HepG2 (cell line): ENCODE measurements around the gene MBD2. TPM values are rescaled to one million over a fixed set of nuclear protein-coding genes. Genes with fewer than 3 reads are reported as not detected.

Experiments
- ARNTL ChIP-seq: sonication (generic); formaldehyde crosslinking; IDR thresholded peaks from 2 replicates; pipeline ENCODE4 v1.4.0; 2020; ENCODE audit warnings: mild to moderate bottlenecking, missing genetic modification reagents
- LCORL ChIP-seq, 2 experiments: fragments of 450-650 bp in 1 of 2; sonication (generic) in 1 of 2; formaldehyde crosslinking in 1 of 2; IDR thresholded peaks; 2 replicates each; pipeline versions ENCODE4 v1.5.0 to v1.6.1; 2017 to 2020; ENCODE audit warnings: antibody characterized with exemption in 1 of 2, missing genetic modification reagents in 1 of 2
- SIN3A ChIP-seq: IDR thresholded peaks from 2 replicates; pipeline ENCODE4 v1.6.1; 2011; ENCODE audit warnings: low read depth, mild to moderate bottlenecking, control low read depth, low read length, borderline replicate concordance
- YY1 ChIP-seq: IDR thresholded peaks from 2 replicates; pipeline ENCODE4 v1.6.1; 2011; ENCODE audit warnings: low read length, low read depth, moderate library complexity, mild to moderate bottlenecking; ENCODE audit not compliant: insufficient read depth, insufficient replicate concordance
- ZC3H4 ChIP-seq: sonication (generic); formaldehyde crosslinking; IDR thresholded peaks from 2 replicates; pipeline ENCODE4 v1.4.0; 2020; ENCODE audit warnings: missing genetic modification reagents, borderline replicate concordance
- ZNF543 ChIP-seq: sonication (generic); formaldehyde crosslinking; IDR thresholded peaks from 2 replicates; pipeline ENCODE4 v1.4.0; 2020; ENCODE audit warnings: mild to moderate bottlenecking, missing genetic modification reagents
- ZZZ3 ChIP-seq: sonication (generic); formaldehyde crosslinking; IDR thresholded peaks from 2 replicates; pipeline ENCODE4 v1.4.0; 2020; ENCODE audit warnings: missing genetic modification reagents, mild to moderate bottlenecking, borderline replicate concordance
- polyA plus RNA-seq, 8 experiments: library from polyadenylated mRNA; depleted of rRNA in 3 of 8; stranded (reverse) in 7 of 8; unstranded in 1 of 8; fragments of >200 nt; fragmentation: Illumina TruSeq in 4 of 8; extraction: Trizol in 4 of 8; gene quantifications; 2 replicates each; pipeline versions ENCODE4 v1.2.1 to v1.2.3, GENCODE V29; 2011 to 2016; ENCODE audit warnings: low read depth in 4 of 8, missing spikeins in 1 of 8, mixed read lengths in 1 of 8; ENCODE audit not compliant: insufficient read depth in 1 of 8
- total RNA-seq, 5 experiments: library from RNA; depleted of rRNA; stranded (reverse); fragments of >200 nt; fragmentation: Illumina TruSeq; extraction: Trizol; gene quantifications; 2 replicates each; pipeline ENCODE4 v1.2.3, GENCODE V29; 2016; ENCODE audit warnings: low read depth in 1 of 5
- TF ChIP-seq, protein P1 (sequence below): sonication (generic); formaldehyde crosslinking; IDR thresholded peaks from 2 replicates; pipeline ENCODE4 v1.4.0; 2020; ENCODE audit warnings: missing genetic modification reagents
- TF ChIP-seq, protein P2 (sequence below): sonication (generic); formaldehyde crosslinking; IDR thresholded peaks from 2 replicates; pipeline ENCODE4 v1.4.0; 2020; ENCODE audit warnings: missing genetic modification reagents
- TF ChIP-seq, protein P3 (sequence below): IDR thresholded peaks from 2 replicates; pipeline ENCODE4 v1.6.1; 2016; ENCODE audit warnings: missing biosample characterization, missing genetic modification reagents, low read depth
- TF ChIP-seq, protein P4 (sequence below): IDR thresholded peaks from 2 replicates; pipeline ENCODE4 v1.4.0; 2020; ENCODE audit warnings: mild to moderate bottlenecking, missing genetic modification reagents

The MBD2 gene
- total and polyA plus RNA-seq, 2 of the 13 experiments (the other 11 are each of a cell fraction or from before 2014, with no cell fraction given), result 19.1 to 38.5 TPM

DNA sequence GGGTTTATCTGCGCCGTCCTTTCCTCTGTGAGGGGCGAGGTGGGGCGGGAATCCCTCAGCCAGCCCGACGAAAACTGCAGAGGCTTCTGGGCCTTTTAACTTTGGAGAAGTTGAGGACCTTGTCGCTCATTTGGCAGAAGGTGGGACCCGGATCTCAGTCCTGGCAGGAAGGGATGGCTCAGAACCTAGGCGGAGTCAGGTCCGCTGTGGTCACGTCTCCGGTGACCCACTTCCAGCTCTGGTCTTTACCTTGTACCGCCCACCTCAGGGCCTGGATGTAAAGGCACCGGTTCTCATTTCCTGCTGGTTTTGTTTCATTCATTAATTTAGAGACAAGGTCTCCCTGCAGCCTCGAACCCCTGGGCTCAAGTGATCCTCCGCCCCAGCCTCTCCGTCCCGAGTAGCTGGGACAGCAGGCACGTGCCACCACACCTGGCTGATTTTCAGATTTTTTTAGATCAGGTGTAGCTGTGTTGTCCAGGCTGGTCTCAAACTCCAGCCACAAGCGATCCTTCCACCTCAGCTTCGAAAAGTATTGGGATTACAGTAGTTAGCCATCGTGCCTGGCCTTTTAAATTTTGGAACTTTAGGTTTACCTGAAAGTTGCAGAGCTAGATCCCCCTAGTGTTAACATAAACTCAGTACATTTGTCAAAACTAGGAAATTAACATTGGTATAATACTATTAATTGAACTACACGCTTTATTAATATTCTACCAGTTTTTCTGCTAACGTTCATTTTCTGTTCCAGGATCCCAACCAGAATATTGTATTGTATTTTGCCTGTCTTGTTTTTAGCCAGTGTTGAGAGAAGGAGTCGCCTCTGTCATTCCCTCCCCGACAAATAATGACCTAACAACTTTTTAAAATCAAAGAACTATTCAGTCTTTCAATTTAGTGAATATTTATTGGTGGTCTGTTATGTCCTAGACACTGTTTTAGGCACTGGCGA is 45.7 kb upstream of the MBD2 start (continued):
- TF ChIP-seq, protein P1, sequence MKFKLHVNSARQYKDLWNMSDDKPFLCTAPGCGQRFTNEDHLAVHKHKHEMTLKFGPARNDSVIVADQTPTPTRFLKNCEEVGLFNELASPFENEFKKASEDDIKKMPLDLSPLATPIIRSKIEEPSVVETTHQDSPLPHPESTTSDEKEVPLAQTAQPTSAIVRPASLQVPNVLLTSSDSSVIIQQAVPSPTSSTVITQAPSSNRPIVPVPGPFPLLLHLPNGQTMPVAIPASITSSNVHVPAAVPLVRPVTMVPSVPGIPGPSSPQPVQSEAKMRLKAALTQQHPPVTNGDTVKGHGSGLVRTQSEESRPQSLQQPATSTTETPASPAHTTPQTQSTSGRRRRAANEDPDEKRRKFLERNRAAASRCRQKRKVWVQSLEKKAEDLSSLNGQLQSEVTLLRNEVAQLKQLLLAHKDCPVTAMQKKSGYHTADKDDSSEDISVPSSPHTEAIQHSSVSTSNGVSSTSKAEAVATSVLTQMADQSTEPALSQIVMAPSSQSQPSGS (CRISPR knock-in tag), result no peak
- TF ChIP-seq SIN3A (peak; percentile 42; the same call in 1 of the 2 replicates), ARNTL (CRISPR knock-in tag) (peak; percentile 59; the same call in 1 of the 2 replicates), YY1 (no peak), ZZZ3 (CRISPR knock-in tag) (0 out of 2 replicates have a peak, but pooled peaks have one; percentile 47), LCORL (IDR thresholded peaks at IDR 0.05) (no peak), LCORL (CRISPR knock-in tag; IDR thresholded peaks at IDR 0.05) (peak; percentile 57; the same call in 1 of the 2 replicates), ZNF543 (CRISPR knock-in tag) (peak; percentile 41; the same call in 1 of the 2 replicates), ZC3H4 (CRISPR knock-in tag) (0 out of 2 replicates have a peak, but pooled peaks have one; percentile 27)
- TF ChIP-seq, protein P2, sequence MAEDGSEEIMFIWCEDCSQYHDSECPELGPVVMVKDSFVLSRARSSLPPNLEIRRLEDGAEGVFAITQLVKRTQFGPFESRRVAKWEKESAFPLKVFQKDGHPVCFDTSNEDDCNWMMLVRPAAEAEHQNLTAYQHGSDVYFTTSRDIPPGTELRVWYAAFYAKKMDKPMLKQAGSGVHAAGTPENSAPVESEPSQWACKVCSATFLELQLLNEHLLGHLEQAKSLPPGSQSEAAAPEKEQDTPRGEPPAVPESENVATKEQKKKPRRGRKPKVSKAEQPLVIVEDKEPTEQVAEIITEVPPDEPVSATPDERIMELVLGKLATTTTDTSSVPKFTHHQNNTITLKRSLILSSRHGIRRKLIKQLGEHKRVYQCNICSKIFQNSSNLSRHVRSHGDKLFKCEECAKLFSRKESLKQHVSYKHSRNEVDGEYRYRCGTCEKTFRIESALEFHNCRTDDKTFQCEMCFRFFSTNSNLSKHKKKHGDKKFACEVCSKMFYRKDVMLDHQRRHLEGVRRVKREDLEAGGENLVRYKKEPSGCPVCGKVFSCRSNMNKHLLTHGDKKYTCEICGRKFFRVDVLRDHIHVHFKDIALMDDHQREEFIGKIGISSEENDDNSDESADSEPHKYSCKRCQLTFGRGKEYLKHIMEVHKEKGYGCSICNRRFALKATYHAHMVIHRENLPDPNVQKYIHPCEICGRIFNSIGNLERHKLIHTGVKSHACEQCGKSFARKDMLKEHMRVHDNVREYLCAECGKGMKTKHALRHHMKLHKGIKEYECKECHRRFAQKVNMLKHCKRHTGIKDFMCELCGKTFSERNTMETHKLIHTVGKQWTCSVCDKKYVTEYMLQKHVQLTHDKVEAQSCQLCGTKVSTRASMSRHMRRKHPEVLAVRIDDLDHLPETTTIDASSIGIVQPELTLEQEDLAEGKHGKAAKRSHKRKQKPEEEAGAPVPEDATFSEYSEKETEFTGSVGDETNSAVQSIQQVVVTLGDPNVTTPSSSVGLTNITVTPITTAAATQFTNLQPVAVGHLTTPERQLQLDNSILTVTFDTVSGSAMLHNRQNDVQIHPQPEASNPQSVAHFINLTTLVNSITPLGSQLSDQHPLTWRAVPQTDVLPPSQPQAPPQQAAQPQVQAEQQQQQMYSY (CRISPR knock-in tag), result peak; percentile 50; the same call in 1 of the 2 replicates
- TF ChIP-seq, protein P3, sequence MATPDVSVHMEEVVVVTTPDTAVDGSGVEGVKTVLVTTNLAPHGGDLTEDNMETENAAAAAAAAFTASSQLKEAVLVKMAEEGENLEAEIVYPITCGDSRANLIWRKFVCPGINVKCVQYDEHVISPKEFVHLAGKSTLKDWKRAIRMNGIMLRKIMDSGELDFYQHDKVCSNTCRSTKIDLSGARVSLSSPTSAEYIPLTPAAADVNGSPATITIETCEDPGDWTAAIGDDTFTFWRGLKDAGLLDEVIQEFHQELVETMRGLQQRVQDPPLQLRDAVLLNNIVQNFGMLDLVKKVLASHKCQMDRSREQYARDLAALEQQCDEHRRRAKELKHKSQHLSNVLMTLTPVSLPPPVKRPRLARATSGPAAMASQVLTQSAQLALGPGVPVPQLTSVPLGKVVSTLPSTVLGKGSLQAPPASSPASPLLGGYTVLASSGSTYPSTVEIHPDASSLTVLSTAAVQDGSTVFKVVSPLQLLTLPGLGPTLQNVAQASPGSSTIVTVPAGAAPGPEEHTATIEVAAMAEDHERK, result 0 out of 2 replicates have a peak, but pooled peaks have one; percentile 10
- TF ChIP-seq, protein P4, sequence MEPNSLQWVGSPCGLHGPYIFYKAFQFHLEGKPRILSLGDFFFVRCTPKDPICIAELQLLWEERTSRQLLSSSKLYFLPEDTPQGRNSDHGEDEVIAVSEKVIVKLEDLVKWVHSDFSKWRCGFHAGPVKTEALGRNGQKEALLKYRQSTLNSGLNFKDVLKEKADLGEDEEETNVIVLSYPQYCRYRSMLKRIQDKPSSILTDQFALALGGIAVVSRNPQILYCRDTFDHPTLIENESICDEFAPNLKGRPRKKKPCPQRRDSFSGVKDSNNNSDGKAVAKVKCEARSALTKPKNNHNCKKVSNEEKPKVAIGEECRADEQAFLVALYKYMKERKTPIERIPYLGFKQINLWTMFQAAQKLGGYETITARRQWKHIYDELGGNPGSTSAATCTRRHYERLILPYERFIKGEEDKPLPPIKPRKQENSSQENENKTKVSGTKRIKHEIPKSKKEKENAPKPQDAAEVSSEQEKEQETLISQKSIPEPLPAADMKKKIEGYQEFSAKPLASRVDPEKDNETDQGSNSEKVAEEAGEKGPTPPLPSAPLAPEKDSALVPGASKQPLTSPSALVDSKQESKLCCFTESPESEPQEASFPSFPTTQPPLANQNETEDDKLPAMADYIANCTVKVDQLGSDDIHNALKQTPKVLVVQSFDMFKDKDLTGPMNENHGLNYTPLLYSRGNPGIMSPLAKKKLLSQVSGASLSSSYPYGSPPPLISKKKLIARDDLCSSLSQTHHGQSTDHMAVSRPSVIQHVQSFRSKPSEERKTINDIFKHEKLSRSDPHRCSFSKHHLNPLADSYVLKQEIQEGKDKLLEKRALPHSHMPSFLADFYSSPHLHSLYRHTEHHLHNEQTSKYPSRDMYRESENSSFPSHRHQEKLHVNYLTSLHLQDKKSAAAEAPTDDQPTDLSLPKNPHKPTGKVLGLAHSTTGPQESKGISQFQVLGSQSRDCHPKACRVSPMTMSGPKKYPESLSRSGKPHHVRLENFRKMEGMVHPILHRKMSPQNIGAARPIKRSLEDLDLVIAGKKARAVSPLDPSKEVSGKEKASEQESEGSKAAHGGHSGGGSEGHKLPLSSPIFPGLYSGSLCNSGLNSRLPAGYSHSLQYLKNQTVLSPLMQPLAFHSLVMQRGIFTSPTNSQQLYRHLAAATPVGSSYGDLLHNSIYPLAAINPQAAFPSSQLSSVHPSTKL (CRISPR knock-in tag), result peak; percentile 14; the same call in 1 of the 2 replicates
